Right cardiac atrium (tissue), 5 donors: ENCODE results near the gene MCC. TPM values are rescaled to one million over a fixed set of nuclear protein-coding genes. Genes with fewer than 3 reads are reported as not detected.

Experiments
- ATAC-seq, 2 donors: fragments of 200-7000 bp; cut with Tn5 transposase; one replicate each; pipeline versions ENCODE4 v1.8.0 to v1.9.1; 2020; ENCODE audit warnings: moderate library complexity in 2 of 2, mild to moderate bottlenecking in 1 of 2
- DNase-seq, 3 donors: peaks; one replicate each; pipeline ENCODE4 v3.0.0-alpha.2; 2020
- H3K27ac ChIP-seq: one replicate; pipeline ENCODE4 v1.5.1; 2013; ENCODE audit warnings: mild to moderate bottlenecking, low read length, control low read depth, moderate library complexity
- H3K27me3 ChIP-seq: one replicate; pipeline ENCODE4 v1.6.1; 2013; ENCODE audit not compliant: control insufficient read depth, insufficient read depth
- H3K4me1 ChIP-seq: one replicate; pipeline ENCODE4 v1.6.1; 2013; ENCODE audit warnings: low read length; ENCODE audit not compliant: control insufficient read depth, insufficient read depth
- H3K4me3 ChIP-seq: one replicate; pipeline ENCODE4 v1.5.1; 2013; ENCODE audit warnings: low read length, control low read depth
- H3K9me3 ChIP-seq: one replicate; pipeline ENCODE4 v1.6.1; 2013; ENCODE audit warnings: low read length; ENCODE audit not compliant: control insufficient read depth
- WGBS: extraction: QIAGEN DNeasy Blood & Tissue Kit; methylation state at CpG from one replicate; pipeline ENCODE4 v1.1.7; 2013; 5-methylcytosine and 5-hydroxymethylcytosine counted together
- intact Hi-C, 4 donors: fragments of 100-400 bp; cut with DNase I; formaldehyde crosslinking; loops; one replicate each; pipeline versions ENCODE4 v1.11.0 to v1.14.0; 2022 to 2023
- polyA plus RNA-seq: library from polyadenylated mRNA; stranded (reverse); fragments of 200-250 nt; gene quantifications from one replicate; pipeline ENCODE4 v1.2.3, GENCODE V29; 2013
- total RNA-seq, 4 donors: library from RNA; stranded (reverse); fragmentation: NEBNext Ultra II Directional; extraction: Animal tissue kit (Norgen Biotek cat#: 25700); gene quantifications; one replicate each; pipeline ENCODE4 v1.2.1, GENCODE V29; 2021
- donor health status: healthy with polysubstance abuse.
- donor health status: DM: no; HTN: yes; CAD: no.
- donor health status: DM: no; HTN: no; CAD: no.
- donor health status: DM: no; HTN: yes; CAD: no; lungs with severe emphysema.
- donor health status: DM: yes; HTN: yes; CAD: no.

MCC gene
- total and polyA plus RNA-seq, 5 donors: 6.9 to 33.6 (median 27.0) TPM

- Histone ChIP-seq H3K9me3 (no peaks in the 10 kb centered on the region), H3K4me1 (peaks cover 8% of the 10 kb centered on the region), H3K27ac (no peak overlapping the region), H3K4me3 (no peak overlapping the region), H3K27me3 (no peaks in the 10 kb centered on the region)
- DNase-seq (no peak), ATAC-seq (no peak)
- intact Hi-C loops: no loop called here
- WGBS: 0% methylated on average over 1 of the region's 1 CpG
These were observed 342.4 kb downstream of the MCC start for GRCh38 chr5:113145757-113146387.

- WGBS: 91% methylated on average over 4 of the region's 4 CpGs
- Histone ChIP-seq H3K27me3 (no peaks in the 10 kb centered on the region), H3K4me1 (peaks cover 8% of the 10 kb centered on the region), H3K4me3 (no peak overlapping the region), H3K9me3 (no peaks in the 10 kb centered on the region), H3K27ac (no peak overlapping the region)
- ATAC-seq (no peak), DNase-seq (no peak)
- intact Hi-C loops: no loop called here
These were observed 346.1 kb downstream of the MCC start for GRCh38 chr5:113142186-113142585.

DNA sequence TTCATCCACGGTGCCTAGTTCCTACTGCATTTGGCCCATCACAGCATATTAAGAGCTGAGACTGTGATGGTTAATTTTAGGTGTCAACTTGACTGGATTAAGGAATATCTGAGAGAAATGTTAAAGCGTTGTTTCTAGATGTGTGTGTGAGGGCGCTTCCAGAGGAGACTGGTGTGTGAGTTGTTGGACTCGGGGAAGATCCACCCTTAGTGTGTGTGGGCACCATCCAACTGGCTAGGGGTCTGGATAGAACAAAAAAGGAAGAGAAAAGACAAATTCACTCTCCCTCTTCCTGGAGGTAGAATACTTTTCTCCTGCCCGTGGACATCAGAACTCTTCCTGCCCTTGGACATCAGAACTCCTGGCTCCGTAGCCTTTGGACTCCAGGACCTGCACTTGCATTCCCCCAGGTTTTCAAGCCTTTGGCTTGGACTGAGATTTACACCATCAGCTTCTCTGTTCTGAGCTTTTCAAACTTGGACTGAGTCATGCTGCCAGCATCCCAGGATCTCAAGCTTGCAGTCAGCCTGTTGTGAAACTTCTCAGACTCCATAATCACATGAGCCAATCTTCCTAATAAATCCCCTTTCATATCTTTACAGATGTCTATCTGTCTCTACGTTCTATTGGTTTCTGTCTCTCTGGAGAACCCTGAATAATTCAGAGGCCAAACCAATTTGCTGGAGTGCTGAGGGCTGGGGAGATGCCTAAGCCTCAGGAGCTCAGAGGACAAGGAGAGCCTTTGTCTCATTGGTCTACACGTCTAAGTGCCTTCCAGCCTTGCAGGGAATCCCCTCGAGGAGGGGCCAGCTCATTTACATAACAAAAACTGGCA, 347.2 kb downstream of the MCC start:
- WGBS: 66% methylated on average over 9 of the region's 9 CpGs
- no peak overlapping the region for H3K27ac ChIP-seq
- no peaks in the 10 kb centered on the region for H3K9me3 ChIP-seq
- DNase-seq (peak in 2 of 3 donors; percentile 38 to 73), ATAC-seq (peak; percentile 76 to 89)
- H3K4me3 ChIP-seq: no peak overlapping the region
- intact Hi-C loops: no loop called here
- peaks cover 5% of the 10 kb centered on the region for H3K4me1 ChIP-seq
- H3K27me3 ChIP-seq: no peaks in the 10 kb centered on the region

DNA sequence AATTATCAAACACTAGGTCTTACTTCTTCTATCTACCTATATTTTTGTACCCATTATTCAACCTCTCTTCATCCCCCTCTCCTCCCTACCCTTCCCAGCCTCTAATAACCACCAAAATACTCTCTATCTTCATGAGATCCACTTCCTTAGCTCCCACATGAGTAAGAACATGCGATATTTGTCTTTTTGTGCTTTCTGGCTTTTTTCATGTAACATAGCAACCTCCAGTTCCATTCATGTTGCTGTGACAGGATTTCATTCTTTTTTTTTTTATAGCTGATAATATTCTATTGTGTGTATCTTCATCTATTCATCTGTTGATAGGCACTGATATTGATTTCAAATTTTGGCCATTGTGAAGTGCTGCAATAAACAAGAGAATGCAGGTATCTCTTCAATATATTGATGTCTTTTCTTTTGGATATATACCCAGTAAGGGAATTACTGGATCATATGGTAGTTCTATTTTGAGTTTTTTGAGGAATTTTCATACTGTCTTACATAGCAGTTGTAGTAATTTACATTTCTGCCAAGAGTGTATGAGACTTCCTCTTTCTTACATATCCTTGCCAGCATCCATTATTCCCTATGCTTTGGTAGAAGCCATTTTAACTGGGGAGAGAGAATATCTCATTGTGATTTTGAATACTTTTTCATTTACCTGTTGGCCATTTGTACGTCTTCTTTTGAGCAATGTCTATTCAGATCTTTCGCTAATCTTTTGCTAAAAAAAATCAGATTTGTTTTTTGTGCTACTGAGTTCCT, 354.9 kb downstream of the MCC start:
- no peaks in the 10 kb centered on the region for H3K27me3 ChIP-seq
- no peak overlapping the region for H3K4me3 ChIP-seq
- no peaks in the 10 kb centered on the region for H3K4me1 ChIP-seq
- ATAC-seq (no peak), DNase-seq (no peak)
- intact Hi-C loops: no loop called here
- no peaks in the 10 kb centered on the region for H3K9me3 ChIP-seq
- no peak overlapping the region for H3K27ac ChIP-seq
- WGBS: 92% methylated on average over 3 of the region's 3 CpGs

GRCh38 chr5:113132564-113132963, 355.7 kb downstream of the MCC start:
- DNase-seq (peak in 1 of 3 donors; percentile 57), ATAC-seq (peak; percentile 57 to 95)
- no peaks in the 10 kb centered on the region for H3K9me3 ChIP-seq
- intact Hi-C loops: no loop called here
- no peak overlapping the region for H3K27ac ChIP-seq
- H3K4me1 ChIP-seq: no peaks in the 10 kb centered on the region
- H3K4me3 ChIP-seq: no peak overlapping the region
- no peaks in the 10 kb centered on the region for H3K27me3 ChIP-seq

GRCh38 chr5:113128641-113129330, 359.5 kb downstream of the MCC start:
- WGBS: 45% methylated on average over 2 of the region's 2 CpGs
- no peaks in the 10 kb centered on the region for H3K27me3 ChIP-seq
- H3K9me3 ChIP-seq: no peaks in the 10 kb centered on the region
- ATAC-seq (no peak), DNase-seq (no peak)
- peaks cover 5% of the 10 kb centered on the region for H3K4me1 ChIP-seq
- no peak overlapping the region for H3K27ac ChIP-seq
- intact Hi-C loops: no loop called here
- no peak overlapping the region for H3K4me3 ChIP-seq

DNA sequence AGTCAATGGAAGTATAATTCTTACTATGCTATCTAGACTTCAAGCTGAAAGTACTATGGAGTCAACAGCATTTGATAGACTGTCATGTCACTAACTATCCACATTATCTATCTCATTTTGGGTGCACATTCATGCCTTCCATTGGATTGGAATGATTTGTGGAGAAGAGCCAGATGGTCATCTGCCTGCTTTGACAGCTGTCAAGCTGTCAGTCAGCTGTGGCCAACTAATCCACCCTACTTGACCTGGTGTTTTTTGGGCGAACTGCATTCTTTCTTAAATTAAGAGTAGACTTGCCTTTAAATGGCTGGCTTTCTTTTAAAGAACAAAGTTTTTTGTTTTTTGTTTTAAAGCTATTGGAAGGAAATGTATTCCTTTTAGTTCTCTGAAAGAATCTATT, 360.2 kb downstream of the MCC start:
- ATAC-seq: no peak
- Histone ChIP-seq H3K9me3 (no peaks in the 10 kb centered on the region), H3K4me3 (no peak overlapping the region), H3K4me1 (peaks cover 8% of the 10 kb centered on the region), H3K27ac (no peak overlapping the region), H3K27me3 (no peaks in the 10 kb centered on the region)
- no peak for DNase-seq
- 85% methylated on average over 1 of the region's 1 CpG for WGBS
- intact Hi-C loops: no loop called here

- intact Hi-C loops: no loop called here
- no peak overlapping the region for H3K27ac ChIP-seq
- H3K27me3 ChIP-seq: no peaks in the 10 kb centered on the region
- WGBS: 72% methylated on average over 4 of the region's 4 CpGs
- DNase-seq: no peak
- ATAC-seq: no peak
- H3K4me3 ChIP-seq: no peak overlapping the region
- peaks cover 10% of the 10 kb centered on the region for H3K4me1 ChIP-seq
- H3K9me3 ChIP-seq: no peaks in the 10 kb centered on the region
These were observed 361.2 kb downstream of the MCC start for GRCh38 chr5:113127021-113127420.

DNA sequence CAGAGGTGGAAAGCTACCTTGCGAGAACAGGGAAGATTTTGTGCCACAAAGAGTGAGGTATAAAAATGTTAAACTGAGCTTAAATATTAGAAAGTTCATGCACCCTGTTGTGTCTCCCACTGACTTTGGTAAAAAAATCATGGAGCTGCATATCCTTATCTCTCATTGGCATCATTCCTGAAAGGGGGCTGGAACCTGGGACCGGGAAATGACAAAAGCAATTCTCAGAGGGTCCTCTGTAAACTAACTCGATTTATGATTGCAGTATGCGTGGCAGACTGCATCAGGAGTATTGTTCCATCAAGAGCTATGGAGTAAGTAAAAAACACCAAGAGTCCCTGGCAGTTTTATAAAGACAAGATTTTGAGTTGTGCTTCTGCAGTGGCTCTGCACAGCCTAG, 362.9 kb downstream of the MCC start:
- no peak overlapping the region for H3K27ac ChIP-seq
- no peak for DNase-seq
- no peaks in the 10 kb centered on the region for H3K9me3 ChIP-seq
- peaks cover 13% of the 10 kb centered on the region for H3K4me1 ChIP-seq
- 54% methylated on average over 4 of the region's 4 CpGs for WGBS
- peak in 1 of 2 donors; percentile 13 for ATAC-seq
- H3K27me3 ChIP-seq: no peaks in the 10 kb centered on the region
- no peak overlapping the region for H3K4me3 ChIP-seq
- intact Hi-C loops: no loop called here

DNA sequence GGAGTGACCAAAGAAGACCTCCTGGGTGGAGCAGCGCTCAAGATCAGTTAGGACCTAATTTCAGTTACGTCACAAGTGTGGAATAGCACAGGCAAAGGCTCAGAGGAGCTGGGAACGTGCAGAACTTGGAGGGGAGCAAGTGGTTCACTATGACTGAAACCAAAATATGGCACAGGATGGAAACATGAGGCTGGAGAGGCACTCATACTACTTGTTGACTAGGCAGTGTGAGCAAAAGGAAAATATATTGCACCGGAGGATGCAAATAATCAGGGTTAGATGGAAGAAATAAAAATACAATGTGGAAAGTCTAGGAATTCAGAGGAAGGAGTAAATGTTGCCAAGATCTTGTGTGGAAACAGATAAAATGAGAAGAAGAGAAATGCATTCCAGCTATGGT, 363.3 kb downstream of the MCC start:
- DNase-seq (no peak), ATAC-seq (peak in 1 of 2 donors; percentile 27)
- no peaks in the 10 kb centered on the region for H3K9me3 ChIP-seq
- H3K4me1 ChIP-seq: peaks cover 17% of the 10 kb centered on the region
- H3K4me3 ChIP-seq: no peak overlapping the region
- intact Hi-C loops: no loop called here
- H3K27me3 ChIP-seq: no peaks in the 10 kb centered on the region
- no peak overlapping the region for H3K27ac ChIP-seq
- 73% methylated on average over 4 of the region's 4 CpGs for WGBS
